H1 (cell line): ENCODE data around the gene DDX53. TPM values are rescaled to one million over a fixed set of nuclear protein-coding genes. Genes with fewer than 3 reads are reported as not detected.

Experiments
- CHD2 ChIP-seq: IDR thresholded peaks from 2 replicates; pipeline ENCODE4 v1.6.1; 2012; ENCODE audit warnings: low read length, improper control_type of control experiment
- CHD7 ChIP-seq: fragments of 300-600 bp; sonication (generic); IDR thresholded peaks from 2 replicates; pipeline ENCODE4 v1.7.1; 2012; ENCODE audit warnings: low read length, moderate library complexity, mild to moderate bottlenecking, inconsistent platforms; ENCODE audit not compliant: insufficient replicate concordance
- E2F6 ChIP-seq: IDR thresholded peaks from 2 replicates; pipeline ENCODE4 v1.6.1; 2012; ENCODE audit warnings: inconsistent platforms
- KDM1A ChIP-seq: fragments of 200-600, 300-600 bp; sonication (generic); IDR thresholded peaks from 2 replicates; pipeline ENCODE4 v1.7.1; 2016; ENCODE audit warnings: mild to moderate bottlenecking, low read length, borderline replicate concordance
- POLR2A ChIP-seq, 2 experiments: IDR thresholded peaks; 1 replicate in 1 of 2; 2 replicates in 1 of 2; pipeline ENCODE4 v1.6.1; 2011; ENCODE audit warnings: low read depth in 2 of 2, low read length in 2 of 2, mild to moderate bottlenecking in 2 of 2; ENCODE audit errors: control extremely low read depth in 1 of 2
- polyA plus RNA-seq, 7 experiments: library from polyadenylated mRNA; depleted of rRNA in 3 of 7; stranded (reverse) in 5 of 7; unstranded in 2 of 7; fragments of >200 nt in 5 of 7; fragments of 200-250 nt in 2 of 7; gene quantifications; 1 replicate in 5 of 7; 2 replicates in 1 of 7; 4 replicates in 1 of 7; pipeline versions ENCODE4 v1.2.1 to v1.2.3, GENCODE V29; 2011 to 2013; ENCODE audit warnings: missing spikeins in 2 of 7, mixed read lengths in 2 of 7
- total RNA-seq: library from RNA; stranded (reverse); fragmentation: NEBNext Ultra II Directional; extraction: Animal tissue kit (Norgen Biotek cat#: 25700); gene quantifications from 2 replicates; pipeline ENCODE4 v1.2.1, GENCODE V29; 2021

DDX53 gene
- total and polyA plus RNA-seq, 2 of the 8 experiments (the other 6 are each of a cell fraction or from before 2014, with no cell fraction given): not detected

GRCh38 chrX:22987452-22987851 lies 12.3 kb upstream of the DDX53 start (continued):
- TF ChIP-seq CHD7 (no peak), POLR2A (IDR thresholded peaks at IDR 0.05; ENCODE audit: control extremely low read depth in 1 of 2, low read depth in 2 of 2, low read length in 2 of 2) (no peak), KDM1A (no peak), E2F6 (no peak), CHD2 (no peak)
